Right atrium auricular region (tissue), 2 donors: ENCODE results near the gene SMIM35. TPM values are rescaled to one million over a fixed set of nuclear protein-coding genes. Genes with fewer than 3 reads are reported as not detected.
A peak's percentile ranks its signal among the peaks of the same experiment; 100 is the strongest.

ENCODE experiments used
- DNase-seq: peaks from one replicate; pipeline ENCODE4 v3.0.0-alpha.2; 2019; ENCODE audit warnings: low spot score
- H3K27ac ChIP-seq, 2 donors: fragments of 200-600 bp; sonication (generic); 1 replicate in 1 of 2; 2 replicates in 1 of 2; pipeline ENCODE4 v1.5.1; 2016 to 2019
- H3K27me3 ChIP-seq, 2 donors: fragments of 200-600 bp; sonication (generic); one replicate each; pipeline versions ENCODE4 v1.5.1 to v1.6.0; 2017 to 2019
- H3K36me3 ChIP-seq: fragments of 200-600 bp; sonication (generic); one replicate; pipeline ENCODE4 v1.5.1; 2016
- H3K4me1 ChIP-seq, 2 donors: fragments of 200-600 bp; sonication (generic); one replicate each; pipeline versions ENCODE4 v1.5.1 to v1.6.0; 2017 to 2019
- H3K4me3 ChIP-seq, 2 donors: fragments of 200-600 bp; sonication (generic); 1 replicate in 1 of 2; 2 replicates in 1 of 2; pipeline ENCODE4 v1.5.1; 2017 to 2019; ENCODE audit warnings: mild to moderate bottlenecking in 1 of 2, moderate library complexity in 1 of 2
- H3K9me3 ChIP-seq, 2 donors: fragments of 200-600 bp; sonication (generic); one replicate each; pipeline ENCODE4 v1.5.1; 2019
- CTCF ChIP-seq, 2 donors: fragments of 200-600 bp; sonication (generic); IDR thresholded peaks; one replicate each; pipeline ENCODE4 v1.5.1; 2019; ENCODE audit warnings: antibody characterized with exemption in 2 of 2
- total RNA-seq, 2 donors: library from RNA; depleted of rRNA; stranded (reverse); fragments of >200 nt; gene quantifications; one replicate each; pipeline ENCODE4 v1.1.0, GENCODE V29; 2016

The SMIM35 gene
- total RNA-seq, 2 donors from 2014 or later, result not detected

DNA sequence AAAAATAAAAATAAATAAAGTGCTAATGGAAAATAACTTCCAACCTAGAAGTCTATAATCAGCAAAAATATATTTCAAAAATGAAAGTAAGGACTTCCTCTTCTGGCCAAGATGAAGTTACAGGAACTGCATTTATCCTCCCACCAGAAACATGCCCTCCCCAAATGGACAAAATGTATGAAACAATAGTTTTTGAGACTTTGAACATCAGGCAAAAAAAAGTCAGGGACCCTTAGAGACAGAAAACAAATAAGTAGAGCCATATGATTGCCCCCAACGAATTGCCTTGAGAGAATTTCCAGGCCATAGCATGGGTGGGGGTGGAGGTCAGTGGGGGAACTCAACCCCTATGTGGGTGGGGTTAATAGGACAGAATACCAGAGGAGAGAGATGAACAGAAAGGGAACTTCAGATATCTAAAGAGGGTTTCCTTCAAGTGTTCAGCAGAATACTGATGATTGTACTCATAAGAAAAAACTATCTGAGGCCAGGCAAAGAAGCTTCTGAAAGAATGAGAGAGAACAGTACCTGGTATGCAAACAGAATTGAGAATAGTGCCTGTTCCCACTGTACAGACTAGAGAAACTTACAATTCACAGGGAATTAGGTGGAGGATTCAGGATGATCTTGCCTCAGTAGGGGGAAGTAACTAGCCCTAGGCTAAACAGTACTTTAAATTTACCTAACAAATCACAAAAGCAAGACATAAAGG is 127.2 kb downstream of the SMIM35 start:
- H3K27me3 ChIP-seq, result no peaks in the 10 kb centered on the region
- no peak for TF ChIP-seq CTCF (IDR thresholded peaks at IDR 0.05)
- H3K27ac ChIP-seq, result no peak overlapping the region

GRCh38 chr11:117958949-117959348 is 127.8 kb downstream of the SMIM35 start:
- no peak overlapping the region for H3K27ac ChIP-seq
- H3K4me3 ChIP-seq, result no peak overlapping the region
- H3K9me3 ChIP-seq, result no peaks in the 10 kb centered on the region
- H3K4me1 ChIP-seq, result no peaks in the 10 kb centered on the region
- no peak for DNase-seq
- no peaks in the 10 kb centered on the region for H3K27me3 ChIP-seq
- no peaks in the 10 kb centered on the region for H3K36me3 ChIP-seq
- TF ChIP-seq CTCF (IDR thresholded peaks at IDR 0.05), result no peak

More for the DNA sequence above, 127.2 kb downstream of the SMIM35 start:
- H3K4me1 ChIP-seq, result no peaks in the 10 kb centered on the region
- H3K36me3 ChIP-seq, result no peaks in the 10 kb centered on the region
- no peak overlapping the region for H3K4me3 ChIP-seq
- DNase-seq, result peak; percentile 16
- no peaks in the 10 kb centered on the region for H3K9me3 ChIP-seq

Other genes starting within 250 kb of the SMIM35 start
- gene FXYD6, start 210.3 kb downstream of the SMIM35 start, total RNA-seq, result 10 to 100 TPM; 28.6 to 42.6 TPM
- not detected for gene TMPRSS13, start 157.6 kb downstream of the SMIM35 start, total RNA-seq
- 10 to 100 TPM in 1 of 2 donors, 1 to 10 TPM in 1; 4.6 to 11.4 TPM for gene IL10RA, start 100.6 kb downstream of the SMIM35 start, total RNA-seq
- gene TMPRSS4, start 9.9 kb downstream of the SMIM35 start, total RNA-seq, result not detected
- 10 to 100 TPM in 1 of 2 donors, 1 to 10 TPM in 1; 2.5 to 11.8 TPM for gene SCN4B, start 65.9 kb upstream of the SMIM35 start, total RNA-seq
- 1 to 10 TPM; 3.4 to 8.2 TPM for gene SCN2B, start 89.7 kb upstream of the SMIM35 start, total RNA-seq
- gene JAML, start 138.0 kb upstream of the SMIM35 start, total RNA-seq, result 1 to 10 TPM in 1 of 2 donors, under 1 TPM in 1; 0.48 to 2.2 TPM
- gene MPZL3, start 165.4 kb upstream of the SMIM35 start, total RNA-seq, result 1 to 10 TPM; 1.0 to 2.0 TPM
- gene MPZL2, start 177.3 kb upstream of the SMIM35 start, total RNA-seq, result 10 to 100 TPM; 13.8 to 16.8 TPM
- gene CD3E, start 217.8 kb upstream of the SMIM35 start, total RNA-seq, result 1 to 10 TPM in 1 of 2 donors, not detected in 1; 1.8 TPM